GM19468 (cell line): Measurements from ENCODE around the gene CLNK.

Experiments
- ATAC-seq: cut with Tn5 transposase; IDR thresholded peaks from one replicate; pipeline ENCODE4 v1.9.1; 2021; ENCODE audit warnings: mild to moderate bottlenecking, moderate library complexity, moderate number of reproducible peaks; ENCODE audit not compliant: unreplicated experiment; ENCODE audit errors: extremely low read depth

The CLNK gene

DNA sequence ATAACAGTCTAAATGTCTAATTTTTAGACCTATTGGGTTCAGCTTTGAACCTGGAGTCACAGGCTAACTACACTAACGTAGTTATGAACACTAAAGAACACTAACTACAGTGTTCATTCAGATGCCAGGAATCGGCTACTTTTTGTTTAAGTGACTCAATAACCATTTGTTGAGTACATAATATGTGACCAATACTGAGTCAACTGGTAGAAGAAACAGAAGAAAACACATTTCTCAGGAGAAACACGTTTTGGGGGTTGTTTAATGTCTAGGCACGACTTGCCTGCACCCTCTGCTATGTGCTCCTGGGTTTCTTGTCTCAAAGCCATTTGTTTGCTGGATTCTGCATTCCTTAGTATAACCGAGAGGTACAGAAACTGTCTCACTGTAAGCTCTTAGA is 18.6 kb upstream of the CLNK start:
- no peak for ATAC-seq

DNA sequence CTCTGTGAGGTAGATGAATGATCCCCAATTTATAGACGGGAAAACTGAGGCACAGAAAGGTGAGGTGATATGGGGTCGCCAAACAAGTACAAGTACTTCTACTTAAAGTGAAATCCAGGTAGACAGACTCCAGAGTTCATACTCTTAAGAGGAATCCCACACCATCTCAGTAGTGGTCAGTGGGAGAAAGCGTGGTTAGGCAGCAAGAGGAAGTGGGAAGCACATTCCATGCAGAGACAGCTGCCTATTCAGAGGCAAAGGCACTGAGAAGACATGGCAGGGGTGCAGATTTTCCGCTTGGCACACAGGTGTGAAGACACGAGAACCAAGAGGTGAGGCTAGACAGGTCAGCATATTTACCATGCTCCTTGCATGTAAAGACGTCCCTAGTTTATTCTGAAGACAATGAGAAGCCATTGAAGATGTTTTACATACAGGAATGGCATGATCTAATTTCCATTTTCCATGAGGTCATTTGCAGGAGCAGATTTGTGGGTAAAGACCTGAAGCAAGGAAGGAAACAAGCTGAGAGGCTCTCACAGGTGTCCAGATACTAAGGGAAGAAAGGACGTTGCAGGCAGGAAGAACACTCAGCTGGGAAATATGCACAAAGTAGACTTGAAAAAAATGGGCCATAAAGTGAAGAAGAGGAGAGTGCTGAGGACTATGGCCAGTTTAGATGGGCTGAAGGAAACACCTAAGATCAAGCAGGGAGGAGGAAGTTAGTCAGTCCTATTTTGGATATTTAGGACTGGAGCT is 17.3 kb upstream of the CLNK start:
- no peak for ATAC-seq

DNA sequence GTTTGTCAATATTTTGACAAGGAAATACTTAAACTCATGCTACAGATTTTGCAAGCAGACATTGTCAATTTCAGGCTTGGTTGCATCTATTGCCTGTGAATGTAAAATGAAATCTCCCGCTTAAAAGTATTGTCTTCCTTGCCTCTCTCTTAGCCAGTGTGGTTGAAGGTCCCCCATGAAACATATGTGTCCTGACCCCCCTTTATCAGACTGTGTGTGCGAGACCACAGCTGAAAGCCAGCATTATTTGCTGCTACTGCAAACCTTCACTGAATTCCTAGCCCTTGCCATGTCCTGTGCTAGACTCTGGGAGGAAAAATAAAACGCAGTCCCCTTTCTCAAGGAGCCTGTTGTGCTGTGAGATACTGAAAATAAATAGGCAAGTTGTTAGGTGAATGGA is 16.6 kb upstream of the CLNK start:
- ATAC-seq = no peak

DNA sequence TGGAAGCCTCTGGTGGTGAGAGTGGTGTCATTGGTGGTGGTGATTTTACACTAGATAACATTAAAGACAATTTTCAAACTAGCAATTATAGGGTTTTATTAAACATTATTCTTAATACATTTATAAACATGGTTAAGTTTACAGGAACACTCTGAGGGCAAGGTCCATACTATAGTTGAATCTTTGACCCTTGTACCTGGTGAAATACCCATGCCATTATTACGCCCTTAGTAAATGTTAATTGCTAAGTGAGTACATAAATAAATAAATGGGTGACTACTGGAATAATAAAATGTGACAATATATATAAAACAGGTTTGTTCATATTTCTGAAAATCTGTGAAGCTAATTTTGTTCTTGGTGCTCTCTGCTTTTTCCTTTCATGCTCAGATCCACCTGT is 13.6 kb upstream of the CLNK start:
- ATAC-seq = no peak

DNA sequence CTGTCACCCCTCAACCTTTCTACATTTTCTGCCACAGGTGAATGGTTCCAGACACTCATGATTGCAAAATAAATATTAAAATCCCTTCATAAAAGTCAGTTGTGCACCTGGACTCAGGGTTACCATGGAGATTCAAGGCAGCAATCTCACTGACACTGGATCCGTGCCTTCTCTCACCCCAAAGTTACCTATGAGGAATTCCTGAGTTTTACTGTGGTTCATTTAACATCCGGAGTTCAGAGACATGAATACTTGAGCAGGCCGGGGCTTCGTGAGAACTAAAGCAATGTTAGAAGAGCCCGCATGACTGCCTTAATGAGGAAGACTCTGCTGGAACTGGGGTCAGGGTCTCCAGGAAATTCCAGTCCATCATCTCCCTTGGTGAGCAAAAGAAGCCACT is 12.5 kb upstream of the CLNK start:
- ATAC-seq = no peak

DNA sequence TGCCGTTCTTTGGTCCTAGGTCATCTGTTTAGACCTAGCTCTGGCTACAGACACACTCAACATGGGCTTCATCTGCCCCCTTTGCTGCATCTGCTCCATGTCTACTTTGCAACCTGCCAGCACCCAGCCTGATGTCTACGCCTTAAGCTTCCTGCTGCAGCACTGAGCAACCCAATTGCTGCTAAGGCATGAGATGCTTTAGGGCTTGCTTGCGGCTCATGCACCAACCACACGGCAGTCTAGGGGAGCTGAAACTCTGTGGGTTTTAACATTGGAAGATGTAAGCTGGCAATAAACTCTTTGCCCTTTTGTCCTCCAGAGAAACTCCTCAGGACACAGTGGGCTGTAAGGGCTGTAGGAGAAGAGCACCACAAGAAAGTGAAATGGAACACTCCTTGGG is 11.7 kb upstream of the CLNK start:
- ATAC-seq = no peak

DNA sequence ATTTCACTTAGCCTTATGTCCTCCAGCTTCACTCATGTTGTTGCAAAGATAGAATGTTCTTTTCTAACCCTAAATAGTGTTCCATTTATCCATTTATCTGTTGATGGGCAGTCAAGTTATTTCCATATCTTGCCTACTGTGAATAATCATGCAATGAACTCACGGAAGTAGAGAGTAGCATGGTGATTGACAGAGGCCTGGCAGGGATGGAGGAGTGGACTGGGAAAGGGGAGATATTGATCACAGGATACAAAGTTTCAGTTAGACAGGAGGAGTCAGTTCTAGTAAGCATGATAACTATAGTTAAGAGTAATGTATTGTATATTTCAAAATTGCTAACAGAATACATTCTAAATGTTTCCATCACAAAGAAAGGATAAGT is 10.3 kb upstream of the CLNK start:
- no peak for ATAC-seq

DNA sequence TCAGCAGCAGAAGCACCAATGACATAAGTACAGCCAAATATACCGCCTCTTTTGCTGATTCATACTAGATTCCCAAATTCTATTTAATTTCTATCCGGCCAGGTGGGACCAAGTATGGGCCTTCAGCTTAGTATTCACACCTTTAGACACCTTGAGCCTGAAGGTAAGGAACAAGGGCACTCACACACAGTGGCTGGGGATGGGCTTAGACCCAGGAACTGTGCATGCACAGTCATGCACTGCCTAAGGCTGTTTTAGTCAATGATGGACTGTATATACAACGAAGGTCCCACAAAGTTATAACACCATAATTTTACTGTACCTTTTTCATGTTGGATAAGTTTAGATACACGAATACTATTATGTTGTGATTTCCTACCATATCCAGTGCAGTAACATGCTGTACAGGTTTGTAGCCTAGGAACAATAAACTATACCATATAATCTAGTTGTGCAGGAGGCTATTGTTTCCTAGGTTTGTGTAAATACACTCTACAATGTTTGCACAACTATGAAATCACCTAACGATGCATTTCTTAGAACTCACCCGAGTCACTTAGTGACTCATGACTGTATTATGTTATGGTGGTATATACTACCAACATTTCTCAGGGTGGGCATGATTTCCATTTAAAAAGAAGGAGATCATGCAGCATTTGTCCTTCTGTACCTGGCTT is 9.7 kb upstream of the CLNK start:
- ATAC-seq = no peak

DNA sequence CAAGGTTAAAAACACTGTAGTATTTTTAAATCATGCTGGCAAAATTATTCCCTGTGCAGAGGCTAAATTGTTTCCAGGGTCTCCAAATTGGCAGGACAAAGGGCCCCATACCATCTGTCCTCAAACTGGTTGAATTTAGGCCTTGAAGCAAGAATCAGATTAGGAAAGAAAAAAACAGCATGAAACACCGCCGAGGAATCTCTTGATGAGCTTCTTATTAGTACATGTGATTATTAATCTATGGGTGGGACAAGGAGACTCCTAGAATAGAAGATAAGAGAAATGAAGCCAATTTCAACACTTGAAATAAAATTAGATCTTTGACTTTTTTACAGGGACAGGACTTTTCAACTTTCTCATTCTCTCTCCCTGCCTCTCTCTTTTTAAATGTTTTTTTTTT is 7.1 kb upstream of the CLNK start:
- ATAC-seq = no peak

DNA sequence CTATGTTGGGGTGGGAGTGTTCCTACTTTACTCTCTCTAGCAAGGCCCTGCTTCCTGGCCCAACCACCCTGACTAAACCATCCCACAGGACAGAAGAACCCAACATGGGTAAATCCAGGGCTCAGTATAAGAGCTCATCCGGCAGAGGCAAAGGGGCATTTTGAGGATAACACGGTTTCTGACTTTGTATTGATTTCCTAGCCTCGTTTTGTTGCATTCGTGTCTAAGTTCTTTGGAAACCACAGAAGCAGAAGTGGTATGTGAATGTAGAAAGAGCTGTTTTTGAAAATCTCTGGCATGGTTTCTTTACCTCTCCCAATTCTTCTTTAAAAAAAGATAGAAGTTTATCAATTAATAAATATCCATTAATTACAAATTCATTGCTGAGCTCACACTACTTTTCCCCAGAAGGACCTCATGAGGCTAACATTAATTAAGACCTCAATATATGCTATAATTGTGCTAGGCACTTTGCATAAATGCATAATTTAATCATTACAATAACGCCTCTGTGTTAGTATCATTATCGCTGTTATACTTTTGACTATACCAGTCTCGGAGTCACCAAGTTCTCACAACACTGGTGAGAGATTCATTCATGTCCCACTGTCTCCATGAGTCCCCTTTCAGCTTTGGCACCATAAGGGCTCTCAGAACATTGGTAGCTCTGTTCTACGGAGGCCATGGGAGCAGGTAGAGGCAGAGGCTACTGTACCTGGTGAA is 5.8 kb upstream of the CLNK start:
- no peak for ATAC-seq

DNA sequence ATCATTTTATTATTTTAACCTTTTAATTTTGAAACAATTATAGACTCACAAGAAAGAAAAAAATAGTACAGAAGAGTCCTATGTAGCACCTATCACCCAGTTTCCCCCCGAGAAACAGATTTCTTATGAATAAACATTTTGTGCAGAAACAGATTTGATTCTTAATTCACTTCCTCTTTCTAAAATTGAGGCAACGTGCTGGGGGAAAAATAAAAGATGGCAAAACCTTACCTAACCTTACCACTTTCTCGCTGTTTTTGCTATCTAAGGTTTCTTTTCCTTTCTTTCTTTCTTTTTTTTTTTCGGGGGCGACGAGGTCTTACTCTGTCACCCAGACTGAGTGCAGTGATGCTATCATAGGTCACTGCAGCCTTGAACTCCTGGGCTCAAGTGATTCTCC is 4.3 kb upstream of the CLNK start:
- ATAC-seq = no peak

DNA sequence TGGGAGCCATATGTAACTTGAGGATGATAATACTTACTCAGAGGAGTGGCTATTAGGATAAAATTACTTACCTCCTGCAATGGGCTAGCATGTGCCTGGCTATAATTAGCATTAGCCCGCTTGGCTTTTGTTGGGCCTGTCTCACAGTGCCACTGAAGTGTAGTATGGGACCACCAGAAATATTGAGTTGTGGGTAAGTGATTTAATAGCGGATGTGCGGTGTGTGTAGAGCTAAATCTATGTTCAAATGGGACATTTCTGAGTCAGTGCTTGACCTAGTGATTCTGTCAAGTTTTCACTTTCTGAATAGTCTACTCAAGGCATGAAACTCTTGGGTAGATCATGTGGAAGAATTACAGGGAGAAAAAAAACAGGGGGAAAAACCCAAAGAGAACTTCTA is 3.5 kb upstream of the CLNK start:
- ATAC-seq = no peak

DNA sequence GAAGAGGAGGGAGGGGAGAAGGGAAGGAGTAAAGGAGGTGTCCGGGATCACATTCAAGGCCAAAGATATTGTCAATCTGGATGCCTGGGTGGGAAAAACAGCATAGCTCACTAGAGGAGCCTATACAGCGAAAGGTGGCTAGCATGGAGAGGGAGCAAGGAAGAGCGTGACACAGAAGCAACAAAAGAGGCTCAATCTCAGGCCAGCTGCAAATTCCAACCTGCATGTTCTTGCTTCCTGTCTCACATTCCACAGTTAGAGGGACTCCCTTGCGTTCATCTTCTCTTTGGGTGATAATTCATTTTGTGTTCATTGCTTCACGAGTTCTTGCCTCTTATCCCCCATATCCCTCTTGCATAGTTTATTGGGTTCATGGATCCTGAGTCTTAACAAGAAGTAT is 3.0 kb upstream of the CLNK start:
- ATAC-seq = no peak

DNA sequence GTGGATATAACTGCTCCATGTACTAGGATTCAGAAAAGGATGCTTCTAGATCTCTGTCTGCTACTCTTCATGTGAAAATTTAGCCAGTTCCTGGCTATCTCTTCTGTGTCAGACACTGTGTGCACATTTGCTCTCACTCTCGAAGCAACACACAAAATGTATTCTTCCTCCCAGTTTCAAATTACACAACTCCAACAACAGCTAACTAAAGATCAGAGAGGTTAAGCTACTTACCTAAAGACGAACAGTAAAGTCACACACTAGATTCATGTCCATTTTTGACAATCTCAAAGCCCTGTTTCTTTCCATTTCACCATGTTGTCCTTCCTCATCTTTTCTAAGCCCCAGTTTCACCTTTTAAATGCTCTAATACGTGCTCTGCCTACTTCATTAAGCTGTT is 2.2 kb downstream of the CLNK start:
- ATAC-seq = no peak

DNA sequence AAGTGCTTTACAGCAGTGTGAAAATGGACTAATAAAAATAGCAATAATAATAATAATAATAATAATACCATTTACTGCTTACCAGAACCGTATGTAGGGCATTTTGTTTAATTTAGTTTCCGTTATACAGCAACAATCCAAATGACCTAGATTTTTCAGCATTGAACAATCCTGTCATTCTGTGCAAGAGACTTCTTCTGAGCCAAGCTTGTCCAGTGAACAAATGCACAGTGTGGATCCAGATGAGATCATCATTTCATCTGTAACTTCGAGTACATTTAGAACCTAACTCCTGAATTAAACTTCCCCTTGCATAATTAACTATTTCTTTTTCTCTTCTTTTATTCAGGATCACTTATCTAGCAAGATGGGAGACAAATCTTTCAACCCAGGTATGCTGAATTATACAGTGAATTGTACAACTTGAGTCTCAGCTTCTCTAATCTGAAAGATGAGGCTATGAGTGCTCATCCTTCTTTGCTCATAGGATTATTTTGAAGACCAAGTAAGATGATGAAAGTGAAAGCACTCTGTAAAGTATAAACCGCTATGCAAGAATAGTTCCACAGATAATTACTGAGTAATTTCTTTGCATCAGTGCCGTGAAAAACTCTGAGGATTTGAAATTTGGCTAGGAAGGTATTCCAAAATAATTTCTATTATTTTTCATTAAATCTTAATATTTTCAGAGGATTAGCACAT is 6.6 kb downstream of the CLNK start:
- ATAC-seq = peak; percentile 51

DNA sequence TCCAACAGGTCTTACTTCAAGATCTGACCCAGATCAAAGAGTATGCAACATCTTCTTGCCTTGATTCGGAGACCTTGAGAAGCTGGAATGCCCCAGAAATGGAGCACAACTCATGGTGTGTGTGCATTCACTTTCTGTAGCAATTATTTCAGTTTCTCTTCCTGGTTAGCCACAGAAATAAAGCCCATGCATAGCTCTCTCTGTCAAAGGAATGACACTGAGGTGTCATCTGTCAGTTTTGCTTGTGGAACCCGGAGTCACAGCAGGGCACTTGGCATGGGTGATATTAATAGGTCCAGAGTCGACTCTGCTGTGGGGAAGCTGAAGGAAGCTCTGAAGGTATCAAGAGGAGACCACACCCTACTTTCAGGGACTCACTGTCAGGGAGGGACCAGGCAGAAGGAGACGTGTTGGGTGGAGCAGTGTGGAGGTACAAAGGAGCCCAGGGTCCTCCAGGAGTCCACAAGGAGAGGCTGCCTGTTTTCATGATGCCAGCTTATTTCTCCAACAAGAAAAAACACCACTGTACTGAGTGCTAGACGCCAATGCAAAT is 10.7 kb downstream of the CLNK start:
- peak; percentile 60 for ATAC-seq

DNA sequence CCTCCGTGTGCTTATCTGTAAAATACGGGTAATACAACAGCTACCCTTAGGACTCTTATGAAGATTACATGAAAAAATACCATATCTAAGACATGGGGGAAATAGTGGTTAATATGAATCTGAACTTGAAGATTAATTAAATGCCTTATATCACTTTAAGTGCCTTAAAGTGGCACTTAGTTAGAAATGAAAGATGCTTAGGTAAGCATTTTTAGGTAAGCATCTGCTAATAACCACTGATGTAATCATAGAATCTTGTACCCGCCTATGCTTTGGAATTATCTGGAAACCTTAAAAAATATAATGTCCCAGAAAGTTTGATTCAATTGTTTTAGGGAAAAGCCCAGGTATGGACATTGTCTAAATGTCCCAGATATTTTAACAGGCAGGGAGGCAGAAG is 12.2 kb downstream of the CLNK start:
- ATAC-seq = no peak

DNA sequence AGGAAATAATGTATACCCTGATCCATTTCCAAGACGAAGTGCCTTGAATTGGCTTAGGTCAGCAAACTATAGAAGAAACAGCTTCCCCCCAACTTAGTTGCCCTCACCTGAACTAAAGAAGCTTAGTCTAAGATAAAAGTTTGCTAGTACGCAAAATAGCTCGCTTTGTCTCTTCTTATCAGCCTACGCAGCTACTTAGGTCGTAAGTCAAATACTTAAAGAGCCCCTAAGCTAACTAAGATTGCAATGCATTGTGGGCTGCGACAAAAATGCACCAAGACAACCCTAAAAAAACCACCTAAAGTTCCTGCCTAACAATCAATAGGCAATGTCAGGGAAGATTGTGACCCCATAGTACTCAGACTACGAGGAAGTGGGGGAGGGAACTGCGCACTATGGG is 12.8 kb downstream of the CLNK start:
- ATAC-seq = no peak

DNA sequence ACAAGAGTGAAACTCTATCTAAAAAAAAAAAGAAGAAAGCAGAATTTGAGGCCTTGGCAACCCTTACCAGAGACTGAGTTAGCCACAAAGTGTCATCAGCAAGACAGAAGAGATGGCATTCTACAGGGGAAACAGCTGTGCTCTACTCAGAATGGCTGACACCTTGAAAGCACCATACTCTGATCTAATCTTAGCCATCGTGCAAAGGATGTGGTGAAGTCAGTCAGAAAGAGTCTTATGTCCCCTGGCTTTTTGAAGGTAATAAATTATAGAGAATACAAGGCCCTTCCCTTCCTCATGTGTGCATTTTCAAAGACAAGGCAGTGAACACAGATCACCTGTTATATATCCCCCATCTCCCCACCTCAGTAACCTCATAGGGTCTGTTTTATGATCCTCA is 13.2 kb downstream of the CLNK start:
- peak; percentile 91 for ATAC-seq

DNA sequence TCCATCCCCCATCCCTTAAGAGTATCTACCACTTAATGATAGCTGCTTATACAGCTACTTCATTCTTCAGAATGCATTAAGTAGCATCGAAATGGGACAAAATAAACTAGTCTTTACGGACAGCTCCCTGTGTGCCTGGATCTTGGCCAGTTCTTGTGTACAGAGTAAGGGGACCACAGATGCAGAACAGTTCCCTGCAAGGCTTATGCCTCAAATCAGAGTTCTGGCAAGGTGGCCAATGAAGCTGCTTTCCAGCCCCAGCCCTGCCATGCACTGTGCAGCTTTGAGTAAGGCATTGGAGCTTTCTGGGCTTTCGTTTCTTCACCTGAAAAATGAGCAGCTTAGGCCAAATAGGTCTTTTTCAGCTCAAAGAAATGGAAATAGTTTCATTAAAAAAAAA is 14.2 kb downstream of the CLNK start:
- no peak for ATAC-seq
